ENCODE measurements around the gene CORO6.

DNA sequence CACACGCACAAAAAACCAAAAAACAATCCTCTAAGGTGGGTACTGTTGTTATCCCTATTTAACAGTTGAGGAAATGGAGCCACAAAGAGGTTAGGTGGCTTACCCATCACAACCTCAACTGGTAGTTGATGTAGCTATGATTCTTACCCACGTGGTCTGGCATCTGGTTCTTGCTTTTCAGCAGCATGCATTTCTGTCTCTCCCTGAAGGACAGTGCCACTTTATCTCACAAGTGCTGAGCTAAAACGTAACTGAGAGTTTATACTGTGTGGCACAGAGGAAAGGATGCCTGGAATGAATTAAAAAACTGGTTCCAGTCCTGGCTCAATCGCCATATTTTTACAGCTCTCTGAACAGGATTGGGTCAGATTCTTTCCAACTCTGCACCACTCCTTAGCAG, 1.9 kb upstream of the CORO6 start:
- TF ChIP-seq EZH2 (IDR thresholded peaks at IDR 0.05; ENCODE audit: borderline replicate concordance, insufficient read depth, low read length, poor library complexity, severe bottlenecking) (no peak), CTCF (IDR thresholded peaks at IDR 0.05; ENCODE audit: poor library complexity, severe bottlenecking) (no peak), REST (IDR thresholded peaks at IDR 0.05; ENCODE audit: borderline replicate concordance) (no peak), POLR2AphosphoS5 (IDR thresholded peaks at IDR 0.05) (no peak), EP300 (conservative IDR thresholded peaks at IDR 0.05; ENCODE audit: poor library complexity, severe bottlenecking) (no peak), MXI1 (conservative IDR thresholded peaks at IDR 0.05; ENCODE audit: poor library complexity, severe bottlenecking) (no peak), SMC3 (conservative IDR thresholded peaks at IDR 0.05; ENCODE audit: poor library complexity) (no peak), TAF1 (IDR thresholded peaks at IDR 0.05; ENCODE audit: low read depth) (no peak), RAD21 (conservative IDR thresholded peaks at IDR 0.05) (no peak)

Data from neural cell (in vitro differentiated cells).